Measurements from ENCODE around the gene RNF217. TPM values are rescaled to one million over a fixed set of nuclear protein-coding genes. Genes with fewer than 3 reads are reported as not detected.

The RNF217 gene
- total and polyA plus RNA-seq, 2 of the 8 experiments (the other 6 are each of a cell fraction or from before 2014, with no cell fraction given), result 2.0 to 8.9 TPM

GRCh38 chr6:124987999-124988591, 25.9 kb downstream of the RNF217 start (continued):
- TF ChIP-seq CHD7 (IDR thresholded peaks at IDR 0.05; ENCODE audit: insufficient replicate concordance, low read length) (no peak), ASH2L (IDR thresholded peaks at IDR 0.05; ENCODE audit: low read length) (no peak), CTBP2 (IDR thresholded peaks at IDR 0.05; ENCODE audit: borderline replicate concordance, insufficient read depth, insufficient read length, low read length) (no peak), SIX5 (IDR thresholded peaks at IDR 0.05; ENCODE audit: low read depth, low read length) (no peak), HDAC2 (IDR thresholded peaks at IDR 0.05; ENCODE audit: borderline replicate concordance in 1 of 2, low read depth in 2 of 2, low read length in 2 of 2) (no peak), TAF1 (IDR thresholded peaks at IDR 0.05; ENCODE audit: low read depth, low read length) (no peak), CBX5 (IDR thresholded peaks at IDR 0.05; ENCODE audit: low read depth, low read length) (no peak), RFX5 (IDR thresholded peaks at IDR 0.05; ENCODE audit: borderline replicate concordance, low read depth, low read length) (no peak), KDM4A (IDR thresholded peaks at IDR 0.05; ENCODE audit: low read depth, low read length, severe bottlenecking) (no peak)

Measured in H1 (cell line).